Mammary epithelial cell (primary cell): ENCODE results near the gene TRAK1.

ENCODE experiments used
- CTCF ChIP-seq, 2 donors: IDR thresholded peaks in 1 of 2; conservative IDR thresholded peaks in 1 of 2; 2 replicates each; pipeline ENCODE4 v1.5.1; 2011 to 2012; ENCODE audit warnings: inconsistent platforms in 2 of 2, low read length in 2 of 2, mild to moderate bottlenecking in 2 of 2, control low read depth in 1 of 2, low read depth in 1 of 2; ENCODE audit not compliant: insufficient read depth in 1 of 2; ENCODE audit errors: extremely low read depth in 1 of 2
- EZH2 ChIP-seq: IDR thresholded peaks from 2 replicates; pipeline ENCODE4 v1.6.1; 2012; ENCODE audit warnings: low read length, inconsistent platforms, borderline replicate concordance

GRCh38 chr3:42224178-42224577, 133.0 kb downstream of the TRAK1 start:
- no peak for TF ChIP-seq CTCF (conservative IDR thresholded peaks at IDR 0.05 in 1 of 2, IDR thresholded peaks at IDR 0.05 in 1 of 2; ENCODE audit: extremely low read depth in 1 of 2, insufficient read depth in 1 of 2, low read depth in 1 of 2, low read length in 2 of 2)
- no peak for TF ChIP-seq EZH2
